NCI-H1694 (cell line): ENCODE measurements around the gene HOXB6.

Experiments used
- DNase-seq: peaks from one replicate; lab custom pipeline; 2025; lab: John Stamatoyannopoulos, UW

Gene HOXB6

GRCh38 chr17:48604770-48605329, at the start of gene HOXB6:
HOXB6 (minus strand) TSS chr17:48604986; CDS start chr17:48598150, 6,836 bp downstream.
- DNase-seq = no peak

- no peak for DNase-seq
Measured at GRCh38 chr17:48649741-48650140, 45.0 kb upstream of the HOXB6 start.

GRCh38 chr17:48647963-48648245, 43.1 kb upstream of the HOXB6 start:
- DNase-seq = no peak

DNA sequence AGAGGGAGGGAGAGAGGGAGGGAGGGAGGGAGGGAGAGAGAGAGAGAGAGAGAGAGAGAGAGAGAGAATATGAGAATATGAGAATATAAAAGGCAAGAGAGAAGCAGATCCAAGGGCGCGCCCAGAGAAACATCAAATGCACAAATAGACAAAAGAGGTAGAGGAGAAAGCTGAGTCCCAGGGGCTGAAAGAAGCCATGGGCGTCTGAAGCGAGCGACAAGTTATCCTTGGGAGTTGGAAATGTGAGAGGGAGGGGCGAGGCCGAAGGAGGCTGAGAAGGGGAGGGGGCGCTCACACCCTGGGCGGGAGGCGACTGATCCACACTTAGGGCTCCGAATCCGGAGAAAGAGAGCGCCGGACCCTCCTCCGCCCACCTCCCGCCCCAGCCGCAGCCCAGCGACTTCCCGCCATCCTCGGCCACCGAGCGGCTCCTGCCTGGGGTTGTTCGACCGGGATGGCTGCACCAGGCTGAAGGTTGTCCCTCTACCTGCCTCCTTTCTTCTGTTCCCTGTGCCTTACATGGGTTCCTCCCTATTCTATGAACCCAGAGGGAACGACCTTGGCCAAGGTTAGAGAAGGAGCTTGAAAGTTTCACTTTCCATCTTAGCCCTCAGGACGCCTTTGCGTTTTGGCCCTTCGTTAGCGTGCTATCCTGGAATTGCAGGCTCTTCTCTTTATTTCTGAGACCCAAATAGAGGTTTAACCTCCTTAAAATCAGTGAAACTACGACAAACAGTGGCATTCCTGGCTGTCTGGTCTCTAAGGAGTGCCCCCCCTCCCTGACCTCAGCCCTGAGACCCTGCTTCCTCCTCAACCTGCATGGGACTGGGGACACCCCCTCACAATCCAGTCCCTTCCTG, 42.5 kb upstream of the HOXB6 start:
- DNase-seq = no peak

DNA sequence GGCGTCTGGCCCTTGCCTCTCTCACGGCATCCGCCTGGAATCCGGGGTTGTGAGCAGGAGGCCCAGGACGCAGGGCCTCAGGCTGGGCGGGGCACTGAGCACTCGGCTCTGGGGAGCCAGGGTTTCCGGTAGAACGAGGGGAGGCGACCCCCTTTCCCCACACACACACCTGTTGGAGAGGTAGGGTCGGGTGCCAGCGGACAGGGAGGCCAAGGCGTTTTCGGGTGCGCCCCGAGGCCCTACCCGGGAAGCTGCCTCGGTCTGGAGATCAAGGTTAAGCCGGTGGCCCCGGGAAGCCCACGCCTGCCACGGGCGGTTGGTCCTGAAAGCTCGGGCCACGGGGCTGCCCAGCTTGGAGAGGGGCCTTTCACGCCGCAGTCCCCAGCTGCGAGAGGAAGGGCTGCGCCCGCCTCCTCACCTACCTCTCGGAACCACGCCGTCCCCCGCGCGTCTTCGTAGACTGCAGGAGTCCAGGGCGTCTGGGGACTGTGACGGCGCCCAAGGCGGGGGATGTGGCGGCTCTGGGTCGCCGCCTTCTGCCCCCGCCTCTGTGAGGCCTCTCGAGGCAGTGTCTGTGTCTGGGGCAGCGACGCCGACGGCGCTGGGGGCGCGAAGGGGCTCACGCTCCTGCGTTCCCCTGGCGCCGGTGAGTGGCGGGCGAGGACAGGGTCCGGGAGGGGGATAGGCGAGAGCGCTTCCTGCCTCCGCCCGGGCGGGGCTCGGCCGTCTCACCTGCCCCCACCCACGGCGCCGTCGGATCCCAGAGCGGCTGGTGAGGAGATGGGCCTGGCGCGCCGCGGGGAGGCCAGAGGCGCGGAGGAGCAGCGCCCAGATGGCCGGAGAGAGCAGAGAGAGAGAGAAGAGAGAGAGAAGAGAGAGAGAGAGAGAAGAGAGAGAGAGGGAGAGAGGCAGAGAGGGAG, 41.7 kb upstream of the HOXB6 start:
- no peak for DNase-seq

- DNase-seq = no peak
Measured at GRCh38 chr17:48645639-48646182, 40.9 kb upstream of the HOXB6 start.

GRCh38 chr17:48644910-48645557, 40.2 kb upstream of the HOXB6 start:
- DNase-seq = no peak

DNA sequence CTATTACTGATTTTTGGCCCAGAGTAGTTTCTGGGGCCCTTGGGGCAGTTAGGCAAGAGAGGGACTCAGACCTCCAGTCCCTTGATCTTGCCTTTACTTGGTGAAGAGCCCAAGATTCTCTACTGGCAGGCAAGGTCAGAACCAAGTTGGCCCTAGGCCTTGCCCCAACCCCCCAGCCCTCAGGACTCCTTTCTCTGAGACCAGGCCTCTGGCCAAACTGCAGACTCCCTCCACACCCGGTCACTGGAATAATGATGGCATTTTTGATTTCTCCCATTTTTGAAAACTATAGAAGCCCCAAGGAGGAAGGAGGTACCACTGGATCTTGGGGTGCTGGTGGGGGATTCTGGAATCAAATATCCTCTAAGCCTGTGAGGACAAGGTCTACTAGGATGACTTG, 39.4 kb upstream of the HOXB6 start:
- no peak for DNase-seq

DNA sequence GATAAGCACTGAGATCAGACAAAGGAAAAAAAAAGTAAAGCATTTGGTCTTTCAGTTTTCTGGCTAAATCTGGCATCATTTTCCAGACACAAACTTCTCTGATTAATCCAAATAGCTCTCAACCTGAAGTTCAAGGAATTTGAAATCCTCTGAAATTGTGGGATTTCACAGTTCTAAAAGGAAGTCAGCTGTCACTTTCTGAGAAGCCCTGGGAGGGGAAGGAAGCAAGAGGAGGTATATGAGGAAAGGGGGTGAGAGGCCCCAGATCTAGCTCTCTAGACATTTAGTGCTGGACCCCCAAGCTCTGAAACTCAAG, 38.9 kb upstream of the HOXB6 start:
- no peak for DNase-seq

DNA sequence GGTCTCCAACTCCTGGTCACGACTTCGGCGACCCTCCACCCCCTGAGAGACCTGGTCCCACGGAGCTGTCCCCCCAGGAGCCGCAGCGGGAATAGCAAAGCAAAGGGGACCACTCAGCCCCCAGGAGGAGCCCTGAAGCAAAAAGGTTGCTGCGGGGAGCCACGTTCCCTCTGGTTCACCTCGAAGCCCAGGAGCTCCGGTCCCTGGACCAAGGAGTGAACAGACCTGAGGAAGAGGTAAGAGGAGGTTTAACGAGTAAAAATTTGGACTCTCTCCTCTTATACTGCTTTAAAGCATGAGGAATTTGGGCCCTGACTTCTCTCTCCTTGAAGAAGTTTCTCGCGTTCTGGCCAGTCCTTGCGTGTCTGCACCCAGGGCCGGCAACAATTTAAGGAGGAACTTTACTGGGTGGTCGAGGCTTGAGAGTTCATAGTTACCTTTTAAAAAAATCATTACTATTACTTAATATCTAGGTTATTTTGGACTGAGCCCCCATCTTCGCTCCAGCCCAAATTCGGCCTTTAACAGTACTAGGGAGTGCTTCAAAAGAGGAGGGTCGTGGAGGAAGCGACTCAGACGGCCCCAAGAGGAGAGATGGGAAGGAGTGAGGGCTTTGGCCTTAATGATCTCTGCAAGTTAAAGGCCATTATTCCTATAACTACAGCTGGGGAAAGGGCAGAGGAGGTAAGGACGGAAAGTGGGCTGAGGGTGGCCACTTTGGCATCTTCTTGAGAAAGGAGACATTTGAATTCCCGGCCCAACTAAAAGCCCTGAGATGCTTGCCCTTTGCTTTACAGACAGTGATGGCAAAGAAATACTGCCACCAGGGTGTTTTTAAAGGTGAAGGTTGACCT, 38.3 kb upstream of the HOXB6 start:
- no peak for DNase-seq

DNA sequence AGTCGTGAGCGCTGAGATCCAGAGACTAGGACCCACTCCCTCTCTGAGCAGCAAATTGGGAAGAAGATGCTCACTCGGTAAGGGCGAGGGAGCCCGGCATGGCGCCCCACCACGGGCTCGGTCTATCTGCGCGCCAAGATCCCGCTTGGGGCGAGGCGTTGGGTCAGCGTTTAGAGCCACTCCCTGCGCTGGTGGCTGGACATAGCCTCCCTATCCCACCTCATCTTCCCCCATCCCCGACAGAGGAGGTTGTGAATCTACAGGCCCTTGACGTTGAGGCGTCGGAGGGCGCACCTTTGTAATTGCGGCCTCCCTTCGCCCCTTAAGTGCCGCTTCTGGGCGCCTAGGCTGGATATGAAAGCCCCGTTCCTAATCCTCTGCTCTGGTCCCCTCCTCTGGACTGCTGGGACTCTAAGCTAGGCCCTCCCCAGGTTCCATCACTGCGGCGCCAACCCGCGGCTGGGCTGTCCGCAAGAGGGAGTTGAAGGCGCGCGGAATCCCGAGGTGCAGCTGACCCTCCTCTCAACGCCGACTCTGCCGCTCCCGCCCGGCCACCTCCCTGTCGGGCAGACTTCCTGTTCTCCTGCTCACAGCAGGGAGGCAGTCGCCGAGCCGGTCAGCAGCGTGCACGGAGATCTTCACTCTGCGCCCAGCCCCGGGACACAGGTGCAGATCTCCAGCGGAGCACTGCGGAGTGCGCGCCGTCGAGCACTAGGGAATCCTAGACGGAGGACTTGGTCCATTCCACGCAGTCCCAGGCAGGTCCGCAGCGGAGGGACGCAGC, 37.5 kb upstream of the HOXB6 start:
- no peak for DNase-seq

DNA sequence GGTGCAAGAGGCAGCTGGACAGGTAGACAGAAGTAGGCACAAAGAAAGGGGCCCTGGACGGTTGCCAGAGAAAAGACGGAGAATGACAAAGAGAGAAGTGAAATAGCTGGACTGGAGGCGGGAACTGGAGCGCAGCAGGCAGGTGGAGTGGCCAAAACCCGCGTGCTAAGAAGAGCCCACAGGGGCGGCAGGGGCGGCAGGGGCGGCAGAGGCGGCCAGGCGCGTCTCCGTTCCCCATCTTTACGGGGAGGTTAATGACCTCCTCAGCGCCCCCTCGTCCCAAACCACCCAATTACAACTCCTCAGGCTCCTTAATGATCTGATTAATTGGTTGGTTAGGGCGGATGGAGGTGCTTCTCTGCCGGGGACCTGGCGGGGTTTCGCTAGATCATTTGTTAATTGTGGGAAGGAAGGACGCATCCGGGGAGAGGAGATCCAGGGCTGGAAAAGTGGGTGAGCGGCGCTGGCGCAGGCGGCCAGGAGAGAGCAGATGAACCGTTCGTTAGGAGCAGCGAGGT, 36.8 kb upstream of the HOXB6 start:
- DNase-seq = no peak

DNA sequence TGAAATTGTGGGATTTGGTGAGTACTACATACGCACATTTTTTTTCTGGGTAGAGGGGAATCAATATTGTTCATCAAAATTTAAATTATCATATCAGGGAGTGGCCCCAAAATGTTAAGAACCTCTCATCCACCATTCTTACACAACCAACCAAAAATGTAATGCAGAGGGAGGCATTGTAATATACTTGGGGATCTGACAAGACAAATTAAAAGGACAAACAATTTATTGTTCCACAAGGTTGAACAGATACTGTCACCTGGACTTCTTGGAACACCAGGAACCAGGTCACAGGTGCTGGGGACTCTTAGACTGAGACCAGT, 36.0 kb upstream of the HOXB6 start:
- DNase-seq = no peak

DNA sequence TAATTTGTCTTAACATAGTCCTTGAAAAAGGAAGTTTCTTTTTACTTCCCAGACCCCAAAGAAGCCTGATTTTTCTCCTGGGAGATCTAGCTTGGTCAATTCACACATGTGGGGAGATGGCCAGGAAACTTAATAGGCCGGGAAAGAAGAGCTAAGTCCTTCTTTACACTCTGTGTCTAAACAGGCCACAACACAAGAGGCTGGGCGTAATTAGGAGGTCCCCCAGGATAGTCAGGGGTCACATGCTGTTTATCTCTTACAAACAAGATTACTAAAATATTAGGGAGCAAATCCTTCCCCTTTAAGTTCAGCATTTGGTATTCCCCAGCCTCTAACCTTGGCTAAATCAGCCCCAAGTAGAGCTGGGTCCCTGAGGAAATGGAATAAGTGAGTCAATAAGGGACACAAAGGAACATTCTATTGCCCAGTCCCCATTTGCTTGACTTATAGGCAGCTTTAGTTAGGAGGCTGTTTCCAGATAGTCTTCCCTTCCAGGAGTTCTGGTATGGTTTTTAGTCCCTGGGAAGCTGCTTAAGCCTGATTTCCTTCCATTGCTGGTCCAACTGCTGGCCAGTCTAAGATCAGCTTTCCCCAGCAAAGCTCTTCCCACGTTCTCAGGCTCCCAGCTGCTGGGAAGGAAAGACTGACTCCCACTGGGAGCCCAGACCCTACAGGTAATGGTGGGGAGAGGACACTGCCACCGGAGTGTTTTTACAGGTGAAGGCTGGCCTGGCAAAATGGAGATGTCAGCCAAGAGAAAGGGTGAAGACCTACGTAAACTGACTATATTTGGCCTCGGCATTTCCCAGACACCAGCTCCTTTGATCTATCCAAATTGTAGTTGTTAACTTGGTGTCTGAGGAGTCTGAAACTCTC, 35.4 kb upstream of the HOXB6 start:
- DNase-seq = no peak

GRCh38 chr17:48639136-48639535, 34.4 kb upstream of the HOXB6 start:
- no peak for DNase-seq

DNA sequence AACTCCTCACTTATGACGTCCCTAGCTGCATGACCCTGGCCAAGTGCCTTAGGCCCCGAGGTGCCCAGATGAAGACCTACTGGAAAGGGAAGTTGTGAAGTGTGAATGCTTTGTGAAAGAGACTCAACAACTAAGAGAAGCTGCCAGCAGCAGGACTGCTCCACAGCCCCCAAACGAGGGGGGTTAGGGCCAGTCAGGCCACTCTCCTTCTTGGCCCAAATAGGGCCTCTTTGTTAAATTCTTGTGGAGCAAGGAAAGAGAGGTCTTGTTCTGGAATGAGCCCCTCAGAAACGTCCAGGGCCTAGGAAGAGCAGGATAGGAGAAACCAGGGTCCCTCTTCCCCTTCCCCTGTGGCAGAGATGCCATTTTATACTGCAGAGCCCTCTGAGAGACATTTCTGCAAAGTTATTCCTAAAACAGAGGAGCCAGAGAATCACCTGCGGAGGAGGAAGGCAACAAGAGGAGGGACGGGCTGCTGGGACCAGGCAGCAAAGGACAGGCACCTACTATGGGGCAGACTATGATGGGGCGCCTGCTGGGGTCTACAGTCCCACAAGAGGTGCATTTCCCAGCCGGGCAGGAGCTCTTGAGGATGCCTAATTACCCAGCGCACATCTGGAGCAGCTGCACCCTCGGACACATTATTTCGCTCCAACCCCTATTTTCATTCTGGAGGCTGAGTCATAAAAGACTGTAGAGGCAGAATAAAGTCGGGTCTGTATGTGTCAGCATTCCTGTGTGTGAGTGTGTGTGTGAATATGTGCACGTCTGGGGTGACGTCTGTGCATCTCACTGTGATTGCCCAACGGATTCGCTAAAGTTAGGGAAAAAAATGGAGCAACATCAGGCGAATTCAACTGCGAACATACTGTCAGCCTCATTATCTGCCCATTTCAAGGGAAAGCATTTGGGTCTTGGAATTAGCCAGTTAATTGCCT, 32.8 kb upstream of the HOXB6 start:
- no peak for DNase-seq

DNA sequence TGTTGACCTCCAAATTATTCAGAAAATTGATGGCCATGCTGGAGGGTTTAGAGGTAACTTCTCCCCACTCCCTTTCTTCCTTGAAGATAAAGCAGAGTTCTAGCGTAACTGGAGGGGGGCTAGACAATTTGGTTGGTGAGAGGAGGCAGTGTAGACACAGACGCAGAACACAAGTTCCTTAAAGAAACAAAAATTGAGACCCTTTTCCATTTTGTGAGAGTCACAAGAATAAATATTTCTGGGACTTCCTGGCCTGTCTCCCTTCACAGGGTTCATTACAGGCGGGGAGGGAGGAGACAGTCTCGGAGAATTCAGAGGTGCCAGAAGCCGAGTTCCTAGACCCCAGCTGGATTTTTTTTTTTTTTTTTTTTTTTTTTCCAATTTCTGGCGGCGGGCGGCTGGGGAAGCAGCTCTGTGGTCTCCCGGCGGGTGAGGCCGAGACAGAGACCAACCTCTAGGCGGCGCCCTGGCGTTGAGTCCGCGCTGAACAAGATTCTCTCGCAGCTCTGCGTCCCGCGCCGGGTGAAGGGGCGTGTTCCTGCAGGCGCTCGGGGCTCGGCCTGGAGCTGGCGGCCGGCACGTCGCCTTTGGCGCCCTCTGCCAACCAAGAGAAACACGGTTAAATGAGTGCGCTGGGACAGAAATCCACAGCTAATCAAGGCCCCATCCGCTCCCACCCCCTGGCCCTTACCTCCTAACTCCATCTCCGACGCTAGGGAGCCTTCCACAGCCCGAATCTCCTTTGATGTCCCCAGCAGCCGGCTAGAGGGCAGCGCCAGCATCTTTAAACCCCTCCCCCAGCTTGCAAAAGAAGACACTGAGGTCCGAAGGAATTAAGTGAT, 31.6 kb upstream of the HOXB6 start:
- peak; percentile 67 for DNase-seq
